Endothelial cell of umbilical vein (primary cell): Measurements from ENCODE around the gene SH3RF3. TPM values are rescaled to one million over a fixed set of nuclear protein-coding genes. Genes with fewer than 3 reads are reported as not detected.

Experiments
- BruUV-seq: library from RNA; stranded (reverse); fragments of 400-500 nt; replicated peaks from 2 replicates; lab custom pipeline; 2021; lab: Mats Ljungman, UMichigan
- CTCF ChIA-PET: fragments of 300-600, 350-600 bp; sonication (Branson Sonifier 250); formaldehyde crosslinking; loops from one replicate; lab custom pipeline; 2021; ENCODE audit warnings: antibody characterized with exemption, inconsistent platforms; lab: Charles Lee
- POLR2A ChIA-PET: fragments of 300-600, 350-600 bp; sonication (Branson Sonifier 250); formaldehyde crosslinking; loops from one replicate; lab custom pipeline; 2021; ENCODE audit warnings: antibody characterized with exemption, inconsistent platforms; lab: Charles Lee
- DNase-seq: peaks from one replicate; pipeline ENCODE4 v3.0.0-alpha.2; 2011; ENCODE audit warnings: low read depth, low spot score
- FAIRE-seq: peaks from 2 replicates; lab custom pipeline; 2011; peaks lifted over from hg19 to GRCh38; lab: Jason Lieb, UNC
- H2AFZ ChIP-seq: 2 replicates; pipeline ENCODE4 v1.6.0; 2012; ENCODE audit warnings: low read depth, low read length, control low read depth, inconsistent platforms
- H3K27ac ChIP-seq: 2 replicates; pipeline ENCODE4 v1.5.1; 2011; ENCODE audit warnings: low read depth, mild to moderate bottlenecking, control low read depth, low read length, moderate library complexity; ENCODE audit not compliant: insufficient read depth
- H3K27me3 ChIP-seq, 2 experiments: 2 replicates each; pipeline versions ENCODE4 v1.6.0 to v1.6.1; 2011; ENCODE audit warnings: low read length in 2 of 2, mixed read lengths in 1 of 2; ENCODE audit not compliant: control insufficient read depth in 2 of 2, insufficient read depth in 2 of 2
- H3K36me3 ChIP-seq, 2 experiments: 2 replicates in 1 of 2; 3 replicates in 1 of 2; pipeline ENCODE4 v1.5.1; 2011; ENCODE audit warnings: low read length in 2 of 2, mild to moderate bottlenecking in 1 of 2, moderate library complexity in 1 of 2; ENCODE audit not compliant: control insufficient read depth in 2 of 2, insufficient read depth in 2 of 2; ENCODE audit errors: extremely low read depth in 1 of 2
- H3K4me1 ChIP-seq: 3 replicates; pipeline ENCODE4 v1.5.1; 2011; ENCODE audit warnings: mild to moderate bottlenecking, low read length; ENCODE audit not compliant: control insufficient read depth, insufficient read depth; ENCODE audit errors: extremely low read depth
- H3K4me2 ChIP-seq: 2 replicates; pipeline ENCODE4 v1.6.1; 2011; ENCODE audit warnings: low read length, control low read depth, mixed read lengths; ENCODE audit not compliant: insufficient read depth
- H3K4me3 ChIP-seq, 3 experiments: fragments of 200-600 bp in 1 of 3; sonication (generic), shearing (Covaris generic) in 1 of 3; replicated peaks in 1 of 3; 2 replicates each; pipeline ENCODE4 v1.5.1; 2011 to 2016; ENCODE audit warnings: control low read depth in 3 of 3, low read length in 3 of 3, mild to moderate bottlenecking in 2 of 3, inconsistent platforms in 1 of 3, low read depth in 1 of 3, moderate library complexity in 1 of 3; ENCODE audit not compliant: insufficient read depth in 1 of 3
- H3K79me2 ChIP-seq: 2 replicates; pipeline ENCODE4 v1.6.0; 2012; ENCODE audit warnings: low read length, inconsistent platforms; ENCODE audit not compliant: control insufficient read depth, insufficient read depth
- H3K9ac ChIP-seq: replicated peaks from 2 replicates; pipeline ENCODE3; 2011; ENCODE audit warnings: low read length, control low read depth; ENCODE audit not compliant: insufficient read depth; ENCODE audit errors: extremely low read depth
- H3K9me1 ChIP-seq: replicated peaks from 3 replicates; pipeline ENCODE4 v1.6.0; 2011; ENCODE audit warnings: mild to moderate bottlenecking, low read length; ENCODE audit not compliant: control insufficient read depth, insufficient read depth; ENCODE audit errors: extremely low read depth
- H3K9me3 ChIP-seq: replicated peaks from 2 replicates; pipeline ENCODE4 v1.5.1; 2012; ENCODE audit warnings: low read length, inconsistent platforms; ENCODE audit not compliant: control insufficient read depth, insufficient read depth
- H4K20me1 ChIP-seq: replicated peaks from 2 replicates; pipeline ENCODE3; 2011; ENCODE audit warnings: mild to moderate bottlenecking, low read length; ENCODE audit not compliant: control insufficient read depth, insufficient read depth; ENCODE audit errors: extremely low read depth
- EZH2 ChIP-seq: IDR thresholded peaks from 2 replicates; pipeline ENCODE4 v1.6.1; 2012; ENCODE audit warnings: borderline replicate concordance, low read depth, mild to moderate bottlenecking, moderate library complexity, low read length, inconsistent platforms; ENCODE audit not compliant: severe bottlenecking
- FOS ChIP-seq: IDR thresholded peaks from 2 replicates; pipeline ENCODE4 v1.6.1; 2011; ENCODE audit warnings: mild to moderate bottlenecking, low read length, moderate library complexity, borderline replicate concordance; ENCODE audit not compliant: insufficient read depth
- GATA2 ChIP-seq: IDR thresholded peaks from 2 replicates; pipeline ENCODE4 v1.7.0; 2011; ENCODE audit warnings: low read depth, mild to moderate bottlenecking, moderate library complexity, mixed read lengths, low read length; ENCODE audit not compliant: insufficient read length, insufficient read depth
- JUN ChIP-seq: IDR thresholded peaks from 2 replicates; pipeline ENCODE4 v1.6.1; 2011; ENCODE audit warnings: borderline replicate concordance, low read depth; ENCODE audit not compliant: insufficient read length, insufficient read depth
- MAX ChIP-seq: IDR thresholded peaks from 2 replicates; pipeline ENCODE4 v1.6.1; 2011; ENCODE audit not compliant: insufficient read depth, insufficient read length
- MYC ChIP-seq: IDR thresholded peaks from one replicate; pipeline ENCODE4 v1.6.1; 2011; ENCODE audit warnings: mild to moderate bottlenecking, low read depth, low read length
- POLR2A ChIP-seq: IDR thresholded peaks from 2 replicates; pipeline ENCODE4 v1.6.1; 2012; ENCODE audit warnings: low read depth, mild to moderate bottlenecking, control low read depth, low read length
- POLR2AphosphoS5 ChIP-seq: IDR thresholded peaks from 2 replicates; pipeline ENCODE4 v1.6.1; 2012; ENCODE audit warnings: low read depth, mild to moderate bottlenecking, control low read depth, low read length, moderate library complexity; ENCODE audit not compliant: insufficient read depth
- dilution Hi-C: fragments of 300-500 bp; cut with MboI; formaldehyde crosslinking; loops from one replicate; pipeline ENCODE4 v1.15.0; 2019; ENCODE audit warnings: low sequenced_read_pairs; ENCODE audit not compliant: extremely low pct_ligation_motif_present
- intact Hi-C: fragments of 100-400 bp; cut with micrococcal nuclease; formaldehyde crosslinking; loops from one replicate; pipeline ENCODE4 v1.10.0; 2022
- polyA plus RNA-seq, 4 experiments: library from polyadenylated mRNA; depleted of rRNA in 3 of 4; stranded (reverse) in 3 of 4; unstranded in 1 of 4; fragments of >200 nt; gene quantifications; 2 replicates each; pipeline versions ENCODE4 v1.2.1 to v1.2.3, GENCODE V29; 2011 to 2012; ENCODE audit warnings: missing spikeins in 1 of 4
- total RNA-seq: library from RNA; stranded (reverse); gene quantifications from 2 replicates; pipeline ENCODE4 v1.2.3, GENCODE V29; 2021
- TF ChIP-seq, protein P1 (sequence below), 2 donors: IDR thresholded peaks; 1 replicate in 1 of 2; 2 replicates in 1 of 2; pipeline ENCODE4 v1.5.1; 2011; ENCODE audit warnings: low read length in 2 of 2, mild to moderate bottlenecking in 2 of 2, moderate library complexity in 2 of 2, control low read depth in 1 of 2, inconsistent platforms in 1 of 2, low read depth in 1 of 2; ENCODE audit not compliant: insufficient read depth in 1 of 2; ENCODE audit errors: extremely low read depth in 1 of 2

SH3RF3 gene
- total and polyA plus RNA-seq, 2 donors (not counting 3 experiments of a cell fraction or from before 2014, with no cell fraction given): 3.8 to 14.7 TPM

GRCh38 chr2:109454304-109454703 lies 325.3 kb downstream of the SH3RF3 start:
- H3K4me3 ChIP-seq: no peak overlapping the region
- TF ChIP-seq POLR2AphosphoS5 (no peak), POLR2A (no peak), MAX (no peak), JUN (no peak), EZH2 (no peak), MYC (no peak), FOS (no peak), GATA2 (no peak)
- TF ChIP-seq, protein P1, sequence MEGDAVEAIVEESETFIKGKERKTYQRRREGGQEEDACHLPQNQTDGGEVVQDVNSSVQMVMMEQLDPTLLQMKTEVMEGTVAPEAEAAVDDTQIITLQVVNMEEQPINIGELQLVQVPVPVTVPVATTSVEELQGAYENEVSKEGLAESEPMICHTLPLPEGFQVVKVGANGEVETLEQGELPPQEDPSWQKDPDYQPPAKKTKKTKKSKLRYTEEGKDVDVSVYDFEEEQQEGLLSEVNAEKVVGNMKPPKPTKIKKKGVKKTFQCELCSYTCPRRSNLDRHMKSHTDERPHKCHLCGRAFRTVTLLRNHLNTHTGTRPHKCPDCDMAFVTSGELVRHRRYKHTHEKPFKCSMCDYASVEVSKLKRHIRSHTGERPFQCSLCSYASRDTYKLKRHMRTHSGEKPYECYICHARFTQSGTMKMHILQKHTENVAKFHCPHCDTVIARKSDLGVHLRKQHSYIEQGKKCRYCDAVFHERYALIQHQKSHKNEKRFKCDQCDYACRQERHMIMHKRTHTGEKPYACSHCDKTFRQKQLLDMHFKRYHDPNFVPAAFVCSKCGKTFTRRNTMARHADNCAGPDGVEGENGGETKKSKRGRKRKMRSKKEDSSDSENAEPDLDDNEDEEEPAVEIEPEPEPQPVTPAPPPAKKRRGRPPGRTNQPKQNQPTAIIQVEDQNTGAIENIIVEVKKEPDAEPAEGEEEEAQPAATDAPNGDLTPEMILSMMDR (IDR thresholded peaks at IDR 0.05; ENCODE audit: extremely low read depth in 1 of 2, insufficient read depth in 1 of 2, low read depth in 1 of 2, low read length in 2 of 2): no peak
- H3K4me1 ChIP-seq: no peaks in the 10 kb centered on the region
- BruUV-seq: no TSS peak
- ChIA-PET CTCF (no interaction called here), POLR2A (no interaction called here)
- H2AFZ ChIP-seq: no peak overlapping the region
- H3K9ac ChIP-seq: no peak overlapping the region
- H3K9me3 ChIP-seq: no peaks in the 10 kb centered on the region
- DNase-seq (no peak), FAIRE-seq (no peak)
- no peaks in the 10 kb centered on the region for H3K9me1 ChIP-seq
- H3K79me2 ChIP-seq: no peaks in the 10 kb centered on the region
- H3K27ac ChIP-seq: no peak overlapping the region
- no peak overlapping the region for H3K4me2 ChIP-seq
- no peaks in the 10 kb centered on the region for H3K27me3 ChIP-seq
- no peaks in the 10 kb centered on the region for H4K20me1 ChIP-seq
- intact Hi-C loops: no loop called here
- dilution Hi-C loops: no loop called here
- no peaks in the 10 kb centered on the region for H3K36me3 ChIP-seq
